SK-N-SH (cell line): ENCODE data around the gene DNAJB12.
"Not testable (repeated sequence)": the region's sequence is repeated elsewhere in the genome, so short reads cannot be mapped to it uniquely, and the experiment has no call there.

Experiments used
- EZH2phosphoT487 ChIP-seq: fragments of 200-600 bp; sonication (generic); IDR thresholded peaks from 2 replicates; pipeline ENCODE4 v1.6.1; 2017; ENCODE audit warnings: low read depth, mixed run types, mild to moderate bottlenecking, antibody characterized with exemption, moderate library complexity, borderline replicate concordance
- GATA2 ChIP-seq: sonication (generic); formaldehyde crosslinking; IDR thresholded peaks from 2 replicates; pipeline ENCODE4 v1.5.0; 2020; ENCODE audit warnings: mild to moderate bottlenecking, missing genetic modification reagents
- MAX ChIP-seq: IDR thresholded peaks from 2 replicates; pipeline ENCODE4 v1.4.0; 2012; ENCODE audit warnings: low read depth
- MXI1 ChIP-seq: IDR thresholded peaks from 2 replicates; pipeline ENCODE4 v1.6.1; 2012; ENCODE audit warnings: mild to moderate bottlenecking, low read depth, low read length, improper control_type of control experiment
- NFIC ChIP-seq: IDR thresholded peaks from 2 replicates; pipeline ENCODE4 v1.4.0; 2012; ENCODE audit warnings: borderline replicate concordance
- POLR2AphosphoS5 ChIP-seq: IDR thresholded peaks from 2 replicates; pipeline ENCODE4 v1.6.1; 2012; ENCODE audit warnings: low read depth, low read length
- RCOR1 ChIP-seq: fragments of 150-350 bp; IDR thresholded peaks from 2 replicates; pipeline ENCODE4 v1.6.1; 2017; ENCODE audit warnings: antibody characterized with exemption, low read length
- RXRA ChIP-seq: IDR thresholded peaks from 2 replicates; pipeline ENCODE4 v1.4.0; 2012; ENCODE audit warnings: low read depth, mild to moderate bottlenecking, borderline replicate concordance
- TF ChIP-seq, protein P1 (sequence below): IDR thresholded peaks from 2 replicates; pipeline ENCODE4 v1.6.1; 2012; ENCODE audit warnings: mild to moderate bottlenecking, low read depth, low read length, moderate library complexity
- TF ChIP-seq, protein P2 (sequence below): fragments of 200-600 bp; sonication (generic); IDR thresholded peaks from 2 replicates; pipeline ENCODE4 v1.6.1; 2017; ENCODE audit warnings: antibody characterized with exemption, mild to moderate bottlenecking, moderate library complexity

- TF ChIP-seq, protein P1, sequence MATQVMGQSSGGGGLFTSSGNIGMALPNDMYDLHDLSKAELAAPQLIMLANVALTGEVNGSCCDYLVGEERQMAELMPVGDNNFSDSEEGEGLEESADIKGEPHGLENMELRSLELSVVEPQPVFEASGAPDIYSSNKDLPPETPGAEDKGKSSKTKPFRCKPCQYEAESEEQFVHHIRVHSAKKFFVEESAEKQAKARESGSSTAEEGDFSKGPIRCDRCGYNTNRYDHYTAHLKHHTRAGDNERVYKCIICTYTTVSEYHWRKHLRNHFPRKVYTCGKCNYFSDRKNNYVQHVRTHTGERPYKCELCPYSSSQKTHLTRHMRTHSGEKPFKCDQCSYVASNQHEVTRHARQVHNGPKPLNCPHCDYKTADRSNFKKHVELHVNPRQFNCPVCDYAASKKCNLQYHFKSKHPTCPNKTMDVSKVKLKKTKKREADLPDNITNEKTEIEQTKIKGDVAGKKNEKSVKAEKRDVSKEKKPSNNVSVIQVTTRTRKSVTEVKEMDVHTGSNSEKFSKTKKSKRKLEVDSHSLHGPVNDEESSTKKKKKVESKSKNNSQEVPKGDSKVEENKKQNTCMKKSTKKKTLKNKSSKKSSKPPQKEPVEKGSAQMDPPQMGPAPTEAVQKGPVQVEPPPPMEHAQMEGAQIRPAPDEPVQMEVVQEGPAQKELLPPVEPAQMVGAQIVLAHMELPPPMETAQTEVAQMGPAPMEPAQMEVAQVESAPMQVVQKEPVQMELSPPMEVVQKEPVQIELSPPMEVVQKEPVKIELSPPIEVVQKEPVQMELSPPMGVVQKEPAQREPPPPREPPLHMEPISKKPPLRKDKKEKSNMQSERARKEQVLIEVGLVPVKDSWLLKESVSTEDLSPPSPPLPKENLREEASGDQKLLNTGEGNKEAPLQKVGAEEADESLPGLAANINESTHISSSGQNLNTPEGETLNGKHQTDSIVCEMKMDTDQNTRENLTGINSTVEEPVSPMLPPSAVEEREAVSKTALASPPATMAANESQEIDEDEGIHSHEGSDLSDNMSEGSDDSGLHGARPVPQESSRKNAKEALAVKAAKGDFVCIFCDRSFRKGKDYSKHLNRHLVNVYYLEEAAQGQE = not testable (repeated sequence)
- not testable (repeated sequence) for TF ChIP-seq MXI1, NFIC, MAX, POLR2AphosphoS5, RCOR1, RXRA, EZH2phosphoT487, GATA2
- TF ChIP-seq, protein P2, sequence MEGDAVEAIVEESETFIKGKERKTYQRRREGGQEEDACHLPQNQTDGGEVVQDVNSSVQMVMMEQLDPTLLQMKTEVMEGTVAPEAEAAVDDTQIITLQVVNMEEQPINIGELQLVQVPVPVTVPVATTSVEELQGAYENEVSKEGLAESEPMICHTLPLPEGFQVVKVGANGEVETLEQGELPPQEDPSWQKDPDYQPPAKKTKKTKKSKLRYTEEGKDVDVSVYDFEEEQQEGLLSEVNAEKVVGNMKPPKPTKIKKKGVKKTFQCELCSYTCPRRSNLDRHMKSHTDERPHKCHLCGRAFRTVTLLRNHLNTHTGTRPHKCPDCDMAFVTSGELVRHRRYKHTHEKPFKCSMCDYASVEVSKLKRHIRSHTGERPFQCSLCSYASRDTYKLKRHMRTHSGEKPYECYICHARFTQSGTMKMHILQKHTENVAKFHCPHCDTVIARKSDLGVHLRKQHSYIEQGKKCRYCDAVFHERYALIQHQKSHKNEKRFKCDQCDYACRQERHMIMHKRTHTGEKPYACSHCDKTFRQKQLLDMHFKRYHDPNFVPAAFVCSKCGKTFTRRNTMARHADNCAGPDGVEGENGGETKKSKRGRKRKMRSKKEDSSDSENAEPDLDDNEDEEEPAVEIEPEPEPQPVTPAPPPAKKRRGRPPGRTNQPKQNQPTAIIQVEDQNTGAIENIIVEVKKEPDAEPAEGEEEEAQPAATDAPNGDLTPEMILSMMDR = not testable (repeated sequence)
Observed at GRCh38 chr10:72395581-72395980, 40.9 kb upstream of the DNAJB12 start.
